PC-9 (cell line): ENCODE results near the gene OSCAR.

Source experiments
- EZH2 ChIP-seq: fragments of 200-600 bp; sonication (generic); IDR thresholded peaks from 2 replicates; pipeline ENCODE4 v1.8.0; 2017; ENCODE audit warnings: antibody characterized with exemption, low read depth
- TF ChIP-seq, protein P1 (sequence below): fragments of 200-600 bp; sonication (generic); conservative IDR thresholded peaks from 2 replicates; pipeline ENCODE4 v1.6.1; 2017; ENCODE audit warnings: mixed run types, antibody characterized with exemption, mild to moderate bottlenecking, moderate library complexity

GRCh38 chr19:54147676-54148075 lies 47.1 kb upstream of the OSCAR start:
- TF ChIP-seq, protein P1, sequence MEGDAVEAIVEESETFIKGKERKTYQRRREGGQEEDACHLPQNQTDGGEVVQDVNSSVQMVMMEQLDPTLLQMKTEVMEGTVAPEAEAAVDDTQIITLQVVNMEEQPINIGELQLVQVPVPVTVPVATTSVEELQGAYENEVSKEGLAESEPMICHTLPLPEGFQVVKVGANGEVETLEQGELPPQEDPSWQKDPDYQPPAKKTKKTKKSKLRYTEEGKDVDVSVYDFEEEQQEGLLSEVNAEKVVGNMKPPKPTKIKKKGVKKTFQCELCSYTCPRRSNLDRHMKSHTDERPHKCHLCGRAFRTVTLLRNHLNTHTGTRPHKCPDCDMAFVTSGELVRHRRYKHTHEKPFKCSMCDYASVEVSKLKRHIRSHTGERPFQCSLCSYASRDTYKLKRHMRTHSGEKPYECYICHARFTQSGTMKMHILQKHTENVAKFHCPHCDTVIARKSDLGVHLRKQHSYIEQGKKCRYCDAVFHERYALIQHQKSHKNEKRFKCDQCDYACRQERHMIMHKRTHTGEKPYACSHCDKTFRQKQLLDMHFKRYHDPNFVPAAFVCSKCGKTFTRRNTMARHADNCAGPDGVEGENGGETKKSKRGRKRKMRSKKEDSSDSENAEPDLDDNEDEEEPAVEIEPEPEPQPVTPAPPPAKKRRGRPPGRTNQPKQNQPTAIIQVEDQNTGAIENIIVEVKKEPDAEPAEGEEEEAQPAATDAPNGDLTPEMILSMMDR, result no peak
- TF ChIP-seq EZH2, result no peak
